Activated B cell treated with CpG ODN at 0.5 μM for 24 hours (primary cell): Measurements from ENCODE around the gene NUDT1. TPM values are rescaled to one million over a fixed set of nuclear protein-coding genes. Genes with fewer than 3 reads are reported as not detected.

ENCODE experiments used
- ATAC-seq: fragments of 200-7000 bp; cut with Tn5 transposase; one replicate; pipeline ENCODE4 v1.10.0; 2021; ENCODE audit warnings: low read depth, mild to moderate bottlenecking, moderate library complexity
- CTCF ChIA-PET: fragments of 350-600 bp; sonication (Branson Sonifier 250); formaldehyde crosslinking; loops from one replicate; lab custom pipeline; 2021; ENCODE audit warnings: antibody characterized with exemption; lab: Charles Lee
- POLR2A ChIA-PET: fragments of 350-600 bp; sonication (Branson Sonifier 250); formaldehyde crosslinking; loops from one replicate; lab custom pipeline; 2021; ENCODE audit warnings: antibody characterized with exemption; lab: Charles Lee
- DNase-seq: peaks from one replicate; pipeline ENCODE4 v3.0.0; 2022
- H3K27ac Mint-ChIP-seq: one replicate; pipeline ENCODE4 v1.8.0; 2020; ENCODE audit warnings: mixed read lengths
- H3K27me3 Mint-ChIP-seq: one replicate; pipeline ENCODE4 v1.8.0; 2021; ENCODE audit warnings: mixed read lengths
- H3K36me3 Mint-ChIP-seq: one replicate; pipeline ENCODE4 v1.8.0; 2021; ENCODE audit warnings: low read depth, mixed read lengths
- H3K4me1 Mint-ChIP-seq: one replicate; pipeline ENCODE4 v1.8.0; 2021; ENCODE audit warnings: mixed read lengths
- H3K4me3 Mint-ChIP-seq: one replicate; pipeline ENCODE4 v1.8.0; 2020; ENCODE audit warnings: mild to moderate bottlenecking, mixed read lengths
- H3K9me3 Mint-ChIP-seq: one replicate; pipeline ENCODE4 v1.8.0; 2020; ENCODE audit warnings: mixed read lengths
- CTCF ChIP-seq: fragments of 200-600 bp; IDR thresholded peaks from one replicate; pipeline ENCODE4 v1.8.0; 2022; ENCODE audit warnings: antibody characterized with exemption, mild to moderate bottlenecking
- intact Hi-C: fragments of 100-400 bp; cut with micrococcal nuclease; formaldehyde crosslinking; loops from one replicate; pipeline ENCODE4 v1.15.1; 2024
- total RNA-seq: library from RNA; stranded (reverse); gene quantifications from 2 replicates; pipeline ENCODE4 v1.2.3, GENCODE V29; 2022

NUDT1 gene
- total RNA-seq, 1 donor from 2014 or later: 38.0 TPM

DNA sequence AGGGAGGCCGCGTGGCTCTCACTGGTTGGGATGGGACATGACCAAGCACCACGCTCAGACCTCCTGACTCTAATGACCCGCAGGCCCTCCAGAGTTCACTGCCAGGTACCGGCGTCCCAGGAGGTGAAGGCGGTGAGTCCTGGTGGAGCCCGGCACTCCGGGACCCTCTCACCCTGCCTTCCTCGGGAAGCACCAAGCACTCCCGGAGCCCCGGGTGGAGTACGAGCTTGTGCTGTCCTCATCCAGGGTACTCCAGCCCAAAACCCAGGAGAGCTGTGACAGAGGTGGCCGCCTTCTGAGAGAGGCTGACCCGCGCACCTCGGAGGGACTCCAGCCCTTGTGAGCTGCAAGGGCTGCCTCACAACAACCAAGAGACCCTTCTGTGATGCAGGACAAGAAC lies 18.7 kb upstream of the NUDT1 start:
- ATAC-seq (no peak), DNase-seq (no peak)
- Mint-ChIP-seq H3K27me3 (no peaks in the 10 kb centered on the region), H3K36me3 (peaks cover 74% of the 10 kb centered on the region), H3K27ac (no peak overlapping the region), H3K9me3 (no peaks in the 10 kb centered on the region), H3K4me1 (no peaks in the 10 kb centered on the region), H3K4me3 (no peak overlapping the region)
- no peak for TF ChIP-seq CTCF
- POLR2A ChIA-PET: interaction anchor here (1.6 kb wide), 1 partner anchor 9 kb away, joined by 3 read pairs; the partner anchor contains the start of gene MAD1L1
- CTCF ChIA-PET: no interaction called here
- intact Hi-C loops: no loop called here

DNA sequence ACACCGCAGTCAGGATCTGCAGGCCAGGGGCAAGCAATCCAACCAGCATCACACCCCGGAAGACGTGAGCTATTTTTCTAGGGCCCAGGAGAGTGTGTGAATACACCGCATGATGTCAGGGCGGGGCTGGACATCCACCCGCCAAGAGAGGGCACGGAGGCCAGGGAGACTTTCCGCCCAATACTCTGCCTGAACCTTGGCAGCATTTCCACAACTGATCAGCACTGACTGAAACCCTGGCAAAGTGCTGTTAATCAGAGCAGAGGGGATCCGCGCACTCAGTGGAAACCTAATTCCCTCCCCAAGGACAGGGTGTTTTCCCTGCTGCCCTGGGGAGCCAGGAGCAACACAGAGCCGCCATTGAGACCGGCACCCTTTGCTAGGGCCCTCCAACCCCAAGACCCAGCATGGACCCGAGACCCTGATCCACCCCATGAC lies 17.5 kb upstream of the NUDT1 start:
- intact Hi-C loops: no loop called here
- H3K27me3 Mint-ChIP-seq: no peaks in the 10 kb centered on the region
- no peaks in the 10 kb centered on the region for H3K9me3 Mint-ChIP-seq
- no peak for TF ChIP-seq CTCF
- no peak overlapping the region for H3K4me3 Mint-ChIP-seq
- H3K4me1 Mint-ChIP-seq: peaks cover under 1% of the 10 kb centered on the region
- CTCF ChIA-PET: no interaction called here
- DNase-seq (no peak), ATAC-seq (no peak)
- H3K36me3 Mint-ChIP-seq: peaks cover 69% of the 10 kb centered on the region
- POLR2A ChIA-PET: interaction anchor here (1.6 kb wide), 1 partner anchor 8 kb away, joined by 3 read pairs; the partner anchor contains the start of gene MAD1L1
- H3K27ac Mint-ChIP-seq: no peak overlapping the region

DNA sequence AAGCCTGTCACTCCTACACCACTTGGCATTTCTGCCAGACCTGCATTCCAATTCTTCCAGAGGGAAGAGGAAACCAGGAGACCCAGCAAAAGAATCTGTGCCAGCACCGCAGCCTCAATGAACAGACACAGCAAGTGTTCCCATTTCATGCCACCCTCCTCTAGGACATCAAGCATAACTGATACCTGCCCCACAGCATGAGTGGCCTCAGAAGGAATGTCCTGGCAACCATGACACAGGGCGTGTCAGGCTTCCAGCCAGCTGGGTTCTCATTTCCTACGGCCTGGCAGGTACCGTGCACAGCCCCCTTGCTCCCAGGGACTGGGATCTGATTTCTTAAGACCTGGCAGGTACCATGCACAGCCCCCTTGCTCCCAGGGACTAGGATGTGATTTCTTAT lies 17.1 kb upstream of the NUDT1 start:
- Mint-ChIP-seq H3K27ac (no peak overlapping the region), H3K36me3 (peaks cover 71% of the 10 kb centered on the region), H3K4me3 (no peak overlapping the region), H3K4me1 (peaks cover 4% of the 10 kb centered on the region), H3K27me3 (no peaks in the 10 kb centered on the region), H3K9me3 (no peaks in the 10 kb centered on the region)
- no peak for TF ChIP-seq CTCF
- ATAC-seq: no peak
- CTCF ChIA-PET: no interaction called here
- POLR2A ChIA-PET: no interaction called here
- DNase-seq: no peak
- intact Hi-C loops: no loop called here

- ATAC-seq: no peak
- H3K27me3 Mint-ChIP-seq: no peaks in the 10 kb centered on the region
These were observed 16.7 kb upstream of the NUDT1 start for GRCh38 chr7:2225336-2225735.

GRCh38 chr7:2225830-2226229 lies 16.2 kb upstream of the NUDT1 start:
- Mint-ChIP-seq H3K4me3 (no peak overlapping the region), H3K9me3 (no peaks in the 10 kb centered on the region), H3K4me1 (peaks cover 13% of the 10 kb centered on the region), H3K27me3 (no peaks in the 10 kb centered on the region), H3K36me3 (peaks cover 66% of the 10 kb centered on the region), H3K27ac (no peak overlapping the region)
- ChIA-PET CTCF (no interaction called here), POLR2A (interaction anchor here (1.4 kb wide), 1 partner anchor 12 kb away, joined by 4 read pairs; no protein-coding TSS in a partner anchor)
- TF ChIP-seq CTCF: no peak
- DNase-seq: no peak
- ATAC-seq: no peak
- intact Hi-C loops: no loop called here

More at GRCh38 chr7:2225336-2225735, 16.7 kb upstream of the NUDT1 start:
- intact Hi-C loops: no loop called here
- POLR2A ChIA-PET: no interaction called here
- Mint-ChIP-seq H3K27ac (no peak overlapping the region), H3K4me3 (no peak overlapping the region), H3K9me3 (no peaks in the 10 kb centered on the region), H3K36me3 (peaks cover 71% of the 10 kb centered on the region), H3K4me1 (peaks cover 8% of the 10 kb centered on the region)
- TF ChIP-seq CTCF: no peak
- CTCF ChIA-PET: no interaction called here
- DNase-seq: no peak
